MM.1S (cell line): ENCODE results near the gene NPAT.

ENCODE experiments used
- DNase-seq: peaks from one replicate; pipeline ENCODE4 v3.0.0-alpha.2; 2015
- H2AFZ ChIP-seq: fragments of 300-600 bp; sonication (generic); 2 replicates; pipeline ENCODE4 v1.6.0; 2016; ENCODE audit warnings: antibody characterized with exemption, low read length
- H3F3A ChIP-seq: fragments of 300-600 bp; sonication (generic); 2 replicates; pipeline ENCODE4 v1.6.1; 2016; ENCODE audit warnings: mild to moderate bottlenecking, antibody characterized with exemption, low read length, moderate library complexity, mixed read lengths; ENCODE audit not compliant: insufficient read depth
- H3K27ac ChIP-seq: fragments of 300-600 bp; sonication (generic); 2 replicates; pipeline ENCODE4 v1.5.1; 2016; ENCODE audit warnings: mild to moderate bottlenecking, low read length
- H3K27me3 ChIP-seq: fragments of 300-600 bp; sonication (generic); replicated peaks from 2 replicates; pipeline ENCODE4 v1.6.0; 2016; ENCODE audit warnings: low read length; ENCODE audit not compliant: insufficient read depth
- H3K36me3 ChIP-seq: fragments of 300-600 bp; sonication (generic); replicated peaks from 2 replicates; pipeline ENCODE4 v1.6.1; 2016; ENCODE audit warnings: mild to moderate bottlenecking, low read length, mixed read lengths; ENCODE audit not compliant: insufficient read depth
- H3K4me1 ChIP-seq: fragments of 300-600 bp; sonication (generic); 2 replicates; pipeline ENCODE4 v1.6.1; 2016; ENCODE audit warnings: low read length, mixed read lengths
- H3K4me2 ChIP-seq: fragments of 300-600 bp; sonication (generic); 2 replicates; pipeline ENCODE4 v1.6.0; 2016; ENCODE audit warnings: low read depth, low read length
- H3K4me3 ChIP-seq: fragments of 300-600 bp; sonication (generic); 2 replicates; pipeline ENCODE4 v1.5.1; 2016; ENCODE audit warnings: low read length, mixed read lengths
- H3K79me2 ChIP-seq: fragments of 300-600 bp; sonication (generic); 2 replicates; pipeline ENCODE4 v1.6.1; 2016; ENCODE audit warnings: mixed run types, low read length, mixed read lengths
- H3K9ac ChIP-seq: fragments of 300-600 bp; sonication (generic); 2 replicates; pipeline ENCODE4 v1.6.1; 2016; ENCODE audit warnings: low read length, mixed read lengths
- H3K9me2 ChIP-seq: fragments of 300-600 bp; sonication (generic); replicated peaks from 2 replicates; pipeline ENCODE4 v1.6.1; 2016; ENCODE audit warnings: mild to moderate bottlenecking, low read length, mixed read lengths; ENCODE audit not compliant: insufficient read depth
- H3K9me3 ChIP-seq: fragments of 300-600 bp; sonication (generic); replicated peaks from 2 replicates; pipeline ENCODE4 v1.6.1; 2016; ENCODE audit warnings: mild to moderate bottlenecking, low read length, mixed read lengths; ENCODE audit not compliant: insufficient read depth
- H4K20me1 ChIP-seq: fragments of 300-600 bp; sonication (generic); 2 replicates; pipeline ENCODE4 v1.6.1; 2016; ENCODE audit warnings: mild to moderate bottlenecking, low read length, moderate library complexity, mixed read lengths; ENCODE audit not compliant: insufficient read depth
- EZH2 ChIP-seq: fragments of 300-600 bp; sonication (generic); optimal IDR thresholded peaks from 2 replicates; pipeline ENCODE3; 2017; ENCODE audit warnings: low read depth, mild to moderate bottlenecking, antibody characterized with exemption, low read length, mixed read lengths
- EZH2phosphoT487 ChIP-seq: fragments of 300-600 bp; sonication (generic); IDR thresholded peaks from 2 replicates; pipeline ENCODE4 v1.6.1; 2018; ENCODE audit warnings: antibody characterized with exemption, low read length
- TF ChIP-seq, protein P1 (sequence below): fragments of 300-600 bp; sonication (generic); IDR thresholded peaks from 2 replicates; pipeline ENCODE4 v1.5.1; 2016; ENCODE audit warnings: antibody characterized with exemption, low read length, mixed read lengths

The NPAT gene

DNA sequence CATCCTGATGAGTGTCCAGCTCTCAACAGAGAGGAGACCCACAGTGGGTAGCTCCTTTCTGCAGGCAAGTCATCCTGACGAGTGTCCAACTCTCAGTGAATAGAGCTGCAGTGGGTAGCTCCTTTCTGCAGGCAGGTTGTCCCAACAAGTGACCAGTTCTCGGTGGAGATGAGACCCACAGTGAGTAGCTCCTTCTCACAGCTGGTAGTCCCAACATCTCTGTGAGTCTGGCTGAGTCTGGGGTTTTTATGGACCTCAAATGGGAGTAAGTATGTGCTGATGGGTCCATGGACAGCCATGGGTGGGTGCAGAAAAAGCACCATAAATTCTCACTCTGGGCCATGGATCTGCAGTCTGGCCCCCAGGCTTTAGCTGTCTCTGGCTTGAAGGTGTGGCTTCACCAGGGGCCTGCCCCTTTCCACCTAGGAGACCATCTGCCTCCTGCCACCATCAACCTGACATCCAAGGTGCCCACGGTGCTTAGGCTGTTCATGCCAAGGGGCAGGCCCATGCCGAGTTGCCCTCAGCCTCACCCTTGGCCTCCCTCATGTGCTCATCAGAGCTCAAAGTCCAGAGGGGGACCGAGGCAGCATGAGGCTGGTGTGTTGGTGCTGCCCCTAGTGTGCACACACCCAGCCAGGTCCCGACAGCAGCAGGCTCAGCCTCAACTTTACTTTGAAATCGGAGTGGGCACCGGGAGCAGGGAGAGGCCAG is 15.3 kb downstream of the NPAT start:
- no peak for DNase-seq
- TF ChIP-seq, protein P1, sequence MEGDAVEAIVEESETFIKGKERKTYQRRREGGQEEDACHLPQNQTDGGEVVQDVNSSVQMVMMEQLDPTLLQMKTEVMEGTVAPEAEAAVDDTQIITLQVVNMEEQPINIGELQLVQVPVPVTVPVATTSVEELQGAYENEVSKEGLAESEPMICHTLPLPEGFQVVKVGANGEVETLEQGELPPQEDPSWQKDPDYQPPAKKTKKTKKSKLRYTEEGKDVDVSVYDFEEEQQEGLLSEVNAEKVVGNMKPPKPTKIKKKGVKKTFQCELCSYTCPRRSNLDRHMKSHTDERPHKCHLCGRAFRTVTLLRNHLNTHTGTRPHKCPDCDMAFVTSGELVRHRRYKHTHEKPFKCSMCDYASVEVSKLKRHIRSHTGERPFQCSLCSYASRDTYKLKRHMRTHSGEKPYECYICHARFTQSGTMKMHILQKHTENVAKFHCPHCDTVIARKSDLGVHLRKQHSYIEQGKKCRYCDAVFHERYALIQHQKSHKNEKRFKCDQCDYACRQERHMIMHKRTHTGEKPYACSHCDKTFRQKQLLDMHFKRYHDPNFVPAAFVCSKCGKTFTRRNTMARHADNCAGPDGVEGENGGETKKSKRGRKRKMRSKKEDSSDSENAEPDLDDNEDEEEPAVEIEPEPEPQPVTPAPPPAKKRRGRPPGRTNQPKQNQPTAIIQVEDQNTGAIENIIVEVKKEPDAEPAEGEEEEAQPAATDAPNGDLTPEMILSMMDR: no peak
- TF ChIP-seq EZH2 (no peak), EZH2phosphoT487 (no peak)
- Histone ChIP-seq H3K9ac (no peak overlapping the region), H3K9me3 (no peaks in the 10 kb centered on the region), H3K27me3 (no peaks in the 10 kb centered on the region), H3K79me2 (peaks cover 78% of the 10 kb centered on the region), H2AFZ (no peak overlapping the region), H3K27ac (no peak overlapping the region), H4K20me1 (no peaks in the 10 kb centered on the region), H3F3A (no peaks in the 10 kb centered on the region), H3K36me3 (peaks cover 29% of the 10 kb centered on the region), H3K9me2 (no peaks in the 10 kb centered on the region), H3K4me1 (no peaks in the 10 kb centered on the region), H3K4me2 (no peak overlapping the region), H3K4me3 (no peak overlapping the region)

DNA sequence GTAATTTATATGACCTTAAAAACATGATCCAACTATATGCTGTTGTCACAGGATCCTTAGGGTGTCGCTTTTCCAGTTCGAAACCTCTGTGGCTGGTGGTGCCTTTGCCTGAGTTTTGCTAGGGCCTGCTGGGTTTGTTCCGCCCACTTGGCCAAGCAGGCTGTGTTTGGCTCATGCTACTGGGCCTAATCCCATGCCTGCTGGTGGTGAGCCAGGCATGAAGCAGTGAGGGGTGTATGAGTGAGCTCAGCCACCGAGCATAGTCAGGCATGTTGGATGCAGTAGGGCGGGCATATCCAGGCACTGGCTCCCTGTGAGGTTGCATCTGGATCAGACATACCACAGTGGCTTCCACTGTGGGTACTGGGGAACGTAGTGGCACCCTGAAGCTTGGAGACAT is 16.3 kb downstream of the NPAT start:
- Histone ChIP-seq H4K20me1 (no peaks in the 10 kb centered on the region), H3K9me3 (no peaks in the 10 kb centered on the region), H3K4me1 (no peaks in the 10 kb centered on the region), H3K79me2 (peaks cover 77% of the 10 kb centered on the region), H3K27ac (no peak overlapping the region), H3F3A (no peaks in the 10 kb centered on the region), H2AFZ (no peak overlapping the region), H3K9ac (no peak overlapping the region), H3K4me3 (no peak overlapping the region), H3K27me3 (no peaks in the 10 kb centered on the region), H3K36me3 (peaks cover 29% of the 10 kb centered on the region), H3K9me2 (no peaks in the 10 kb centered on the region), H3K4me2 (no peak overlapping the region)
- no peak for DNase-seq
- TF ChIP-seq, protein P1: no peak
- no peak for TF ChIP-seq EZH2phosphoT487
- no peak for TF ChIP-seq EZH2

GRCh38 chr11:108204929-108205499 is 17.4 kb downstream of the NPAT start:
- Histone ChIP-seq H3K27ac (no peak overlapping the region), H3K9ac (no peak overlapping the region), H3K9me2 (no peaks in the 10 kb centered on the region), H2AFZ (no peak overlapping the region), H3K27me3 (no peaks in the 10 kb centered on the region), H3K9me3 (no peaks in the 10 kb centered on the region), H3K79me2 (peaks cover 74% of the 10 kb centered on the region), H3K4me1 (no peaks in the 10 kb centered on the region), H3K36me3 (peaks cover 29% of the 10 kb centered on the region), H4K20me1 (no peaks in the 10 kb centered on the region), H3F3A (no peaks in the 10 kb centered on the region), H3K4me2 (no peak overlapping the region), H3K4me3 (no peak overlapping the region)
- TF ChIP-seq EZH2phosphoT487: no peak
- TF ChIP-seq, protein P1: no peak
- TF ChIP-seq EZH2: no peak
- DNase-seq: no peak
